ENCODE measurements around the gene MC5R.

DNA sequence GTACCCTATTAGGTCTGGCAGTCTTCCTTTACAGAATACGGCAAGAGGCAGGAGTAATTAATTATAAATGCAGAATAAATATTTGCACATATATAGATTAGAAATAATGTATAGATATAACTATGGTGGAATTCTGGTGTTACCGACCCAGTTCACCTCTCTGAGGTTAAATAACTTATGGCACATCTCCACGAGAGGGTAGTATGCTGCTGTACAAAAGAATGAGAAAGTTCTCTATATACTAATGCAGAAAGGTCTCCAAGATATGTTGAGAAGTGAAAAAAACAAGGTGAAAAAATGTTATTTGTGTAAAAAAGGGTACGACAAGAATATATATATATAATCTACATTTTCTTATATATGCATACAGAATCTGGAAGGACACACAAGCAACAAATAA, 50.6 kb downstream of the MC5R start:
- no peak for TF ChIP-seq POLR2AphosphoS5 (IDR thresholded peaks at IDR 0.05; ENCODE audit: insufficient read depth in 1 of 2, low read depth in 1 of 2)
- TF ChIP-seq, protein P1, sequence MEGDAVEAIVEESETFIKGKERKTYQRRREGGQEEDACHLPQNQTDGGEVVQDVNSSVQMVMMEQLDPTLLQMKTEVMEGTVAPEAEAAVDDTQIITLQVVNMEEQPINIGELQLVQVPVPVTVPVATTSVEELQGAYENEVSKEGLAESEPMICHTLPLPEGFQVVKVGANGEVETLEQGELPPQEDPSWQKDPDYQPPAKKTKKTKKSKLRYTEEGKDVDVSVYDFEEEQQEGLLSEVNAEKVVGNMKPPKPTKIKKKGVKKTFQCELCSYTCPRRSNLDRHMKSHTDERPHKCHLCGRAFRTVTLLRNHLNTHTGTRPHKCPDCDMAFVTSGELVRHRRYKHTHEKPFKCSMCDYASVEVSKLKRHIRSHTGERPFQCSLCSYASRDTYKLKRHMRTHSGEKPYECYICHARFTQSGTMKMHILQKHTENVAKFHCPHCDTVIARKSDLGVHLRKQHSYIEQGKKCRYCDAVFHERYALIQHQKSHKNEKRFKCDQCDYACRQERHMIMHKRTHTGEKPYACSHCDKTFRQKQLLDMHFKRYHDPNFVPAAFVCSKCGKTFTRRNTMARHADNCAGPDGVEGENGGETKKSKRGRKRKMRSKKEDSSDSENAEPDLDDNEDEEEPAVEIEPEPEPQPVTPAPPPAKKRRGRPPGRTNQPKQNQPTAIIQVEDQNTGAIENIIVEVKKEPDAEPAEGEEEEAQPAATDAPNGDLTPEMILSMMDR (IDR thresholded peaks at IDR 0.05), result no peak

Measured in vagina (tissue), 2 donors.